HT1080 (cell line): ENCODE data around the gene SF3B6. TPM values are rescaled to one million over a fixed set of nuclear protein-coding genes. Genes with fewer than 3 reads are reported as not detected.
"Not testable (repeated sequence)": the region's sequence is repeated elsewhere in the genome, so short reads cannot be mapped to it uniquely, and the experiment has no call there.

Experiments
- DNase-seq: peaks from one replicate; pipeline ENCODE4 v3.0.0-alpha.2; 2015; ENCODE audit warnings: low read depth
- total RNA-seq: library from RNA; depleted of rRNA; stranded (reverse); fragments of >200 nt; shearing (Covaris generic); gene quantifications from 2 replicates; pipeline ENCODE4 v1.2.3, GENCODE V29; 2014

Gene SF3B6
- total RNA-seq, 1 experiment from 2014 or later = 286 TPM

DNA sequence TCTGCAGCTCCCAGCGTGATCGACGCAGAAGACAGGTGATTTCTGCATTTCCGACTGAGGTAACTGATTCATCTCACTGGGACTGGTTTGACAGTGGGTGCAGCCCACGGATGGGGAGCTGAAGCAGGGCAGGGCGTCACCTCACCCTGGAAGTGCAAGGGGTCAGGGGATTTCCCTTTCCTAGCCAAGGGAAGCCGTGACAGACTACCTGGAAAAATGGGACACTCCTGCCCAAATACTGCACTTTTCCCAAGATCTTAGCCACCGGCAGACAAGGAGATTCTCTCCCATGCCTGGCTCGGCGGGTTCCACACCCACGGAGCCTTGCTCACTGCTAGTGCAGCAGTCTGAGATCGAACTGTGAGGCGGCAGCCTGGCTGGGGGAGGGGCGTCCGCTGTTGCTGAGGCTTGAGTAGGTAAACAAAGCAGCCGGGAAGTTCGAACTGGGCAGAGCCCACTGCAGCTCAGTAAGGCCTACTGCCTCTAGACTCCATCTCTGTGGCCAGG, 19.1 kb upstream of the SF3B6 start:
- DNase-seq = not testable (repeated sequence)

- not testable (repeated sequence) for DNase-seq
Observed at GRCh38 chr2:24093270-24093669, 17.1 kb upstream of the SF3B6 start.

GRCh38 chr2:24088821-24089359, 12.8 kb upstream of the SF3B6 start:
- DNase-seq = no peak

- no peak for DNase-seq
Observed at GRCh38 chr2:24087032-24087431, 10.9 kb upstream of the SF3B6 start.

DNA sequence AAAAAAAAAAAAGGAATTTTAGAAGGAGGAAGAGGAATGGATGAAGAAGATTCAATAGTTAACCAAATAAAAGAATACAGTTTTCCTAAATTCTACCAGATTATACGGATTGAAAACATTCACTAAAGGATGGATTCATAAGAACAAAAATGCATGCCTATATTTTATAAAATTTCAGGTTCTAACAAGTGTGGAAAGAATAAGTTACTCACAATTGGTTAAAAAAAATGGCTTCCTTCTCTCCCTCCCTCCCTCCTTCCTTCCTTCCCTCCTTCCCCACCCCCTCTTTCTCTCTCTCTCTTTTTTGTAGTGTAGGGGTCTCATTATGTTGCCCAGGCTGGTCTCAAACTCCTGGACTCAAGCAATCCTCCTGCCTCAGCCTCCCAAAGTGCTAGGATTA, 10.1 kb upstream of the SF3B6 start:
- no peak for DNase-seq

- no peak for DNase-seq
Observed at GRCh38 chr2:24085200-24085489, 9.0 kb upstream of the SF3B6 start.

DNA sequence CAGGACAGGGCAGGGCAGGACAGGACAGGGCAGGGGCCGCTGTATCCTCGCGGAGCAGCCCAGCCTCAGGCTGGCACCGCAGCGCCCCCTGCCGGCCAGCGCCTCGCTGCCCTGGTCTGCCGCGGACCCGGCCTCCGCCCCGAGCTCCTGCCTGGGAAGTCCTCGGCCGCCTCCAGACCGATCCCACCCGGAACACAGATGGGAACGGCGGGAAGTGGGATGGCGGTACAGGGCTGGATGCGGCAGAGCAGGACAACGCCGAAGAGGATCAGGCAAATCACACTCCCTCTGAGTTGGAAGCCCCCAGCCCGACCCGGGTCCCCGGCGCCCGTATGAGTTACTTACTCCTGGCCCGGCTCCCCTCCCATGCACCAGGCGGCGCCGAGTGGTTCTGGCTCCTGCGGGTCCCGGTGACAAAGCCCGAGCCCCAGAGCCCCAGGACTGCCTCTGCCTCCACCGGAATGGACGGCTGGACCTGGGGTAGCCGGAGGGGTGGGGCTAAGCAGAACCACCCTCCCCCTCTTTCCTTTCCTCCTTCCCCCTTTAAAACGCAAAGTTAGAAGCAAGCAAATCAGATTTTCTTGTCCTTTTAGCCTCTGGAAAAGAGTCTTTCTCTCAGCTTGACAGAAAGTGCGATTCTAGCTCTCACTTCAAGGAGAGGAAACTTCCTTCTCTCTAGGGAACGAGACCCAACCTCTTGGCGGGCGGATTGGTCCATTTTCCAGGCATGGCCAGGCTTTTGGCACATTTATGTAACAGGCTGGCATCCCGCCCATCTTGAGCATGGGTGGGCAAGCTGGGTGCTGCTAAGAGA, 8.5 kb upstream of the SF3B6 start, which contains the start of gene TP53I3:
Gene TP53I3 (minus strand): TSS at position 449 of the 814 bp plus-strand sequence. CDS start 508 bp downstream, outside the sequence.
- DNase-seq = peak; percentile 92

- DNase-seq = peak; percentile 92
Observed at GRCh38 chr2:24083567-24084385, 7.7 kb upstream of the SF3B6 start.

GRCh38 chr2:24082787-24083566, 6.9 kb upstream of the SF3B6 start:
- DNase-seq = no peak

- DNase-seq = no peak
Observed at GRCh38 chr2:24080701-24081100, 4.6 kb upstream of the SF3B6 start.

DNA sequence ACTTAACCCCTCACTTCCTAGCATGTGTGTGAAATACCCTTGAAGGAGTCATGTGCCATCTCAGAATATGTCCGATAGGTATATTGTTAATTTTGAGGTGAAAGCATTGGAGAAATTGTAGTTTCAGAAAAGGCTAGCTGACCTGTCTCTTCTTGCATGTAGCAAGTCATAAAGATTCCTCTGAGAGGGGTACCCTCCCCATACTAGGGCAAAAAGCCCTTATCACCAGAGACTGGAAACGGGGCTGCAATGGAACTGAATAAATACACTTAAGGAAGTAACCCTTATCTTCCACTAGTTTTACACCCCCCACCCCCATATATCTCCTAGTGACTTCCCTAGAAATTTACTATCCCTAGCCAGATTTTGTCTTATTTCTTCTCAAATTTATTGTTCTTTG, 1.8 kb upstream of the SF3B6 start:
- no peak for DNase-seq

DNA sequence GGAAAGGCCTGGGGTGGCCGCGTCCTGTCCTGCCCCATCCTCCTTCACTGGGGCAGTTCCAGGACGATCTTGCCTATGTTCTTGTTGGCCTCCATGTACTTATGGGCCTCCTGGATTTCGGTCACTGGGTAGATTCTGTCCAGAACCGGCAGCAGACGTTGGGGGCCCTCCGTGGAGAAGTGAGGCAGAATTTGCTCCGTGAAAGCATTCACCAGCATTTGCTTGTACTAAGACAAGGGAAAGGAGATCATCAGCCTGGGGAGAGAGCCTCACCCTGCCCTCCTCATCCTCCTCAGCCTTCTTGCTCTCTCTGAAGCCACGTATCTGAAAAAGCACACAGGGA, 1.4 kb upstream of the SF3B6 start:
- no peak for DNase-seq

DNA sequence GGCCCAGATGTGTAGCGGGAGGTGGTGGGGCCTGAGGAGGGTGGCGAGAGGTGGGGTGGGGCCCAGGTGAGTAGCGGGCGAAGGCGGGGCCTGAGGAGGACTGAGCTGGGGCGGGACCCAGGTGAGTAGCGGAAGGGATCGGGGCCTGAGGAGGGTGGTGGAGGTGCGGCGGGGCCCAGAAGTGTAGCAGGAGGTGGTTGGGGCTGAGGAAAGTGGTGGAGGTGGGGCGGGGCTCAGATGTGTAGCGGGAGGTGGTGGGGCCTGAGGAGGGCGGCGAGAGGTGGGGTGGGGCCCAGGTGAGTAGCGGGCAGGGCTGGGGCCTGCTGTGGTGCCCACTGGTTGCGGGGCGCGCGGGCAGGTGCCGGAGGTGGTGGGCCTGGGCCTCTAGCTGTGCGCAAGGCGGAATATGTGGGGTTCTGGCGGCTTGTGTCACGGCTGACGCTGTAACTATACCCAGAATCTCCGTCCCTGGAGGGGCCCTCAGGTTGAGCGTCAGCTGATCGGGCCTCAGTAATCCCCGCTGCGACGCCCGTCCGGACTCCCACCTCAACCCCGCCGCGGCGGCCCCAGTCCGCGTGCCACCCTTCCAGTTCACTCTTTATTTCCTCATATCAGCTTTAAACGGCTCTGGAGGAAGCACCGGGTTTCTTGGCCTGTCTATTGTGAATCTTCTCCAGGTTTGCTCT, 866 bp upstream of the SF3B6 start:
- DNase-seq = no peak

GRCh38 chr2:24075259-24075658, 867 bp downstream of the SF3B6 start:
- no peak for DNase-seq

- no peak for DNase-seq
Observed at GRCh38 chr2:24073816-24074215, 2.3 kb downstream of the SF3B6 start.

DNA sequence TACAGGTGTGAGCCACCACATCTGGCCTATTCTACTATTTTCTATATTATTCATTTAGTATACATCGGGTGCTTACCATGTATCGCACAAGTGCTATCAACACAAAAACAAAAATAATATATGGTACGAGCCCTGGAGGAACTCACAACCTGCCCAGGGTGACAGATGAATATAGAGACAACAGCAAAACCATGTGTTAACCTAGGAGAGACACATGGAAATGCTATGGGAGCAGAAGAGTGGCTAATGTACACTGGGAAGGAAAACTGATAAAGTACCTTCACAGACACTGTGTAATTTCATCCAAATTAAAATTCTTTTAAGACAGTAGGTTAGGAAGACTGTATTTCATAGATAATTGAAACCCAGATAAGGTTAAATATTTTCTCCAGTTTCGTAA, 3.9 kb downstream of the SF3B6 start:
- no peak for DNase-seq

GRCh38 chr2:24065341-24065740, 10.8 kb downstream of the SF3B6 start:
- no peak for DNase-seq

DNA sequence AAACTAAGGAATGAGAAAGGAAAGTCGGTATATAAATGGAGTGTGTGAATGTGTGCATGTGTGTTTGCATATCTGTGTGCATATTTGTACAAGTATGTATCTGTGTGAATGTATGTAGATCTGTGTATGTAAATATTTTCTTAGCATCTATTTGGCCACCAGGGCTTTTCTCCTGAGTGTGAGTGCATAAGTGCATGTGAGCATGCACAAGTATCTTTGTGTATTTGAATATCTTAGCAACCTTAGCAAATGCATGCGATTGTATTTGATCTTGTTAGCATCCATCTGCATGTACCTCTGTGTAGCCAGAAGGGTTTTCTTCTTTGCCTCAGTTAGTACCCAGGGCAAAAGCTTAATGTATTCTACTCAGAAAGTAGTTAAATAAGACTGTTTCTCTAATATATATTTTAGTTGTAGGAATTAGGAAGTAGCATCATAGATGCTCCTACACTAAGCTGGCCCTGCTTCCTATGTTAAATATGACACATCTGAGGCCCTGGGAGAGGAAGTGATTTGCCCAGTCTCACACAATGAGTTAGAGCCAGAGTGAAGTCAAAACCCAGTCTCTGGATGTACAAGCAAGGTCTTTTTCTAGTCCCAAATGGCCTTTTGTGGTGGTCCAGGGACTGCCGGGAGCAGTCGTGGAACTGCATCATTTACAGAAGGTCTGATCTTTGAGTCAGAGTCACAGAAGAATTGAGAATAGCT, 17.4 kb downstream of the SF3B6 start:
- DNase-seq = no peak

- no peak for DNase-seq
Observed at GRCh38 chr2:24055750-24056149, 20.4 kb downstream of the SF3B6 start.

DNA sequence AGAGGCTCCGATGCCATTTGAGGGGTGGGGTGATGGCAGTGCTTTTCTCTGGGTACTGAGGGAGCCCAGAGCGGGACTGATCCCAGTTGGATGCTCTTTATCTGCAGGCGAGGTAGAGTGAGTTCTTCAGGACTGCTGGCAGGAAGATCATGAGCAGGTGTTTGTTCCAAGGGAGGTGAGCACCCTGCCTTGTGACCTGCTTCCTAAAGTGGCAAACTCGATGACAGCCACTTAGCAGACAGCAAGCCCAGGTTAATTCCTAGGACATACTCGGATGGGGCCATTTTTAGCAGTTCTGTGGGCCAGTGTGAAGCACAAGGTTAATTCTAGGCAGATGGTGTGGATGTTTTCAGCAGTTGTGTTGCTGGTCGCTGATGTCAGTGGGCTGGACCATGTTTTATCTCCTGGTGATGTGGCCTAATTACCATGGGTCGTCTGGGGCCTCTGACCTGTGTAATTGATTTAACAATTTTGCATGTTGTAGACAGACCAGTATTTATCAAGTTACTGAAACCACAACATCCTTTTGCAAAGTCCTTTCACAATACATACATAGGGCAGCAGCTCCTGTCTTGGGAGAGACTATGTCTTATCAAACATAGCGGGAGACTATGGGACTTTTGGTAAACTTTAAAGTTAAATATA, 21.6 kb downstream of the SF3B6 start:
- no peak for DNase-seq
